T-cell (primary cell): ENCODE results near the gene H6PD. TPM values are rescaled to one million over a fixed set of nuclear protein-coding genes. Genes with fewer than 3 reads are reported as not detected.

Experiments used
- ATAC-seq, 4 experiments: fragments of 200-7000 bp in 3 of 4; fragments of 150-1000 bp in 1 of 4; cut with Tn5 transposase; replicated peaks in 1 of 4; 1 replicate in 3 of 4; 2 replicates in 1 of 4; pipeline ENCODE4 v1.10.0; 2021; ENCODE audit warnings: moderate library complexity in 3 of 4, mild to moderate bottlenecking in 2 of 4, moderate number of reproducible peaks in 1 of 4
- CTCF ChIA-PET, 2 donors: fragments of 300-600 bp; sonication (Branson Sonifier 250); formaldehyde crosslinking; loops; one replicate each; lab custom pipeline; 2022; ENCODE audit warnings: antibody characterized with exemption in 2 of 2; lab: Charles Lee
- POLR2A ChIA-PET, 2 donors: fragments of 300-600 bp; sonication (Branson Sonifier 250); formaldehyde crosslinking; loops; one replicate each; lab custom pipeline; 2022; ENCODE audit warnings: antibody characterized with exemption in 2 of 2; lab: Charles Lee
- DNase-seq, 35 experiments: peaks; one replicate each; pipeline versions ENCODE4 v3.0.0 to v3.0.0-alpha.2; 2013 to 2023
- H3K27ac ChIP-seq: one replicate; pipeline ENCODE4 v1.5.1; 2013; ENCODE audit warnings: low read length
- H3K27me3 ChIP-seq, 2 experiments: replicated peaks in 1 of 2; 1 replicate in 1 of 2; 2 replicates in 1 of 2; pipeline versions ENCODE4 v1.6.1 to v1.7.0; 2013; ENCODE audit warnings: low read length in 1 of 2, mixed read lengths in 1 of 2; ENCODE audit not compliant: control insufficient read depth in 2 of 2, insufficient read depth in 2 of 2; ENCODE audit errors: extremely low read depth in 1 of 2
- H3K36me3 ChIP-seq, 2 donors: 1 replicate in 1 of 2; 2 replicates in 1 of 2; pipeline versions ENCODE4 v1.6.1 to v1.7.0; 2013; ENCODE audit warnings: low read length in 1 of 2; ENCODE audit not compliant: control insufficient read depth in 2 of 2, insufficient read depth in 1 of 2; ENCODE audit errors: extremely low read depth in 1 of 2
- H3K4me1 ChIP-seq, 2 experiments: 1 replicate in 1 of 2; 2 replicates in 1 of 2; pipeline versions ENCODE4 v1.6.1 to v1.7.0; 2013; ENCODE audit warnings: low read length in 2 of 2, mixed read lengths in 1 of 2; ENCODE audit not compliant: insufficient read depth in 2 of 2, control insufficient read depth in 1 of 2; ENCODE audit errors: extremely low read depth in 1 of 2
- H3K4me3 ChIP-seq, 2 donors: 1 replicate in 1 of 2; 2 replicates in 1 of 2; pipeline versions ENCODE4 v1.5.1 to v1.7.0; 2013; ENCODE audit warnings: mild to moderate bottlenecking in 2 of 2, low read length in 1 of 2, moderate library complexity in 1 of 2; ENCODE audit not compliant: control insufficient read depth in 1 of 2; ENCODE audit errors: extremely low read depth in 1 of 2
- H3K9me3 ChIP-seq: 2 replicates; pipeline ENCODE4 v1.7.0; 2013
- H3K27ac Mint-ChIP-seq, 2 donors: one replicate each; pipeline ENCODE4 v1.8.0; 2020 to 2021; ENCODE audit warnings: mild to moderate bottlenecking in 2 of 2, mixed read lengths in 2 of 2
- H3K27me3 Mint-ChIP-seq, 2 donors: one replicate each; pipeline ENCODE4 v1.8.0; 2021 to 2022; ENCODE audit warnings: mixed read lengths in 2 of 2
- H3K36me3 Mint-ChIP-seq: one replicate; pipeline ENCODE4 v1.8.0; 2021; ENCODE audit warnings: mixed read lengths
- H3K4me1 Mint-ChIP-seq, 3 donors: one replicate each; pipeline ENCODE4 v1.8.0; 2020 to 2022; ENCODE audit warnings: mixed read lengths in 3 of 3, mild to moderate bottlenecking in 1 of 3
- H3K4me3 Mint-ChIP-seq, 3 donors: one replicate each; pipeline ENCODE4 v1.8.0; 2020 to 2022; ENCODE audit warnings: mild to moderate bottlenecking in 3 of 3, mixed read lengths in 3 of 3, moderate library complexity in 3 of 3
- H3K9me3 Mint-ChIP-seq, 3 donors: one replicate each; pipeline ENCODE4 v1.8.0; 2020 to 2022; ENCODE audit warnings: mixed read lengths in 3 of 3
- WGBS: methylation state at CpG from one replicate; pipeline ENCODE4 v1.1.5; 2013; ENCODE audit warnings: missing lambda C conversion rate; ENCODE audit not compliant: insufficient coverage; 5-methylcytosine and 5-hydroxymethylcytosine counted together
- total RNA-seq, 35 experiments: library from RNA in 6 of 35; stranded (reverse) in 6 of 35; fragments of 120-200 nt in 1 of 35; gene quantifications; one replicate each; pipeline versions ENCODE4 v1.2.1 to v1.2.4 and lab custom pipeline; 2013 to 2026

Gene H6PD
- total RNA-seq, 5 donors from 2014 or later (not counting 1 experiment from before 2014, with no cell fraction given): 17.6 to 26.5 (median 23.9) TPM

DNA sequence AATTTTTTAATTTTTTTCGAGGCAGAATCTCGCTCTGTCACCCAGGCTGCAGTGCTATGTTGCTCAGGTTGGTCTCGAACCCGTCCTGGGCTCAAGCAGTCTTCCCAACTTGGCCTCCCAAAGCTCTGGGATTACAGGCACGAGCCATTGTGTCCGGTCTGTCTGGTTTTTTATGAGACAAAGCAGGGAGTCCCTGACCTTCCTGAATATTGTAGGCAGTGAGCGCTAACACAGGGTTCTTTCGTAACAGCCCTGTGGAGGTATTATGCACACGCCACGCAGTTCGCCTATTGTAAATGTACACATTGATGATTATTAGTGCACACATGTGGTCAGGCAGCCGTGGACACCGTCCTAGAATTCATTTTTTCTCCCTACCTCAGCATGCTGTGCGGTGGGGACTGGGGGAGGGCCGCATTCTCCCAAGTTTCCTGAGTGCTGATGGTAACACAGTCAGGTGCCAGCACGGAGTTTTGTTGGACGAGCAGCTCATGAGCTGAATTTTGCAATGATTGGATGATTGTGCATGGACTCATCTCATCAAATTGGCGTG is 77.7 kb downstream of the H6PD start:
- no peak overlapping the region for H3K27ac Mint-ChIP-seq
- POLR2A ChIA-PET: no interaction called here

DNA sequence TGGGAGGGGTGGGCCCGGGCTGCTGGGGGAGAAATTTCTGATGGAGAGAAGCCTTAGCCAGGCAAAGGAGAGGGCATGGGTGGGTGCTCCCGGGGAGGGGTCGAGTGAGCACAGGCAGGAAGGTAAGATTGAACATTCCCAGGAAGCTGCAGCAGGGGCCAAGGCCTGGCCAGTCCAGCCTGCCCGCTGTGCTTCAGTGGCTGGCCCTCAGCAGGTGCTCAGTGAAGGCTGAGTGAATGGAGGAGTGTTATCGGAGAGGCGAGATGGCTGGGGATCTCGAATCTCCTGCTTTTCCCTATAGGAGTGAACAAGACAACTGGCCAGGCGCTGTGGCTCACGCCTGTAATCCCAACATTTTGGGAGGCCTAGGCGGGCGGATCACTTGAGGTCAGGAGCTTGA is 79.0 kb downstream of the H6PD start:
- Mint-ChIP-seq H3K27me3 (no peaks in the 10 kb centered on the region), H3K9me3 (no peaks in the 10 kb centered on the region), H3K4me3 (no peak overlapping the region), H3K36me3 (no peaks in the 10 kb centered on the region), H3K4me1 (peaks cover 23 to 30% (median 26%) of the 10 kb centered on the region in 3 donors), H3K27ac (no peak overlapping the region)
- 92% methylated on average over 7 of the region's 11 CpGs for WGBS
- Histone ChIP-seq H3K36me3 (no peaks in the 10 kb centered on the region), H3K9me3 (no peaks in the 10 kb centered on the region), H3K27ac (no peak overlapping the region), H3K4me1 (peaks cover 0 to 24% of the 10 kb centered on the region in 2 experiments), H3K27me3 (peaks cover 0 to 8% of the 10 kb centered on the region in 2 experiments), H3K4me3 (no peak overlapping the region)
- no peak for ATAC-seq
- ChIA-PET CTCF (no interaction called here), POLR2A (no interaction called here)
- DNase-seq: no peak

More for the DNA sequence above, 77.7 kb downstream of the H6PD start:
- peaks cover 19 to 31% (median 27%) of the 10 kb centered on the region in 3 donors for H3K4me1 Mint-ChIP-seq
- no peak overlapping the region for H3K4me3 ChIP-seq
- no peak overlapping the region for H3K4me3 Mint-ChIP-seq
- WGBS: 83% methylated on average over 9 of the region's 18 CpGs
- ATAC-seq (no peak), DNase-seq (no peak)
- peaks cover 2 to 13% of the 10 kb centered on the region in 2 experiments for H3K4me1 ChIP-seq
- peaks cover 0 to 4% of the 10 kb centered on the region in 2 experiments for H3K27me3 ChIP-seq
- peaks cover 0 to 3% of the 10 kb centered on the region in 2 donors for H3K36me3 ChIP-seq
- no peaks in the 10 kb centered on the region for H3K9me3 Mint-ChIP-seq
- no peaks in the 10 kb centered on the region for H3K36me3 Mint-ChIP-seq
- no peaks in the 10 kb centered on the region for H3K9me3 ChIP-seq
- no peaks in the 10 kb centered on the region for H3K27me3 Mint-ChIP-seq
- CTCF ChIA-PET: no interaction called here
- no peak overlapping the region for H3K27ac ChIP-seq

DNA sequence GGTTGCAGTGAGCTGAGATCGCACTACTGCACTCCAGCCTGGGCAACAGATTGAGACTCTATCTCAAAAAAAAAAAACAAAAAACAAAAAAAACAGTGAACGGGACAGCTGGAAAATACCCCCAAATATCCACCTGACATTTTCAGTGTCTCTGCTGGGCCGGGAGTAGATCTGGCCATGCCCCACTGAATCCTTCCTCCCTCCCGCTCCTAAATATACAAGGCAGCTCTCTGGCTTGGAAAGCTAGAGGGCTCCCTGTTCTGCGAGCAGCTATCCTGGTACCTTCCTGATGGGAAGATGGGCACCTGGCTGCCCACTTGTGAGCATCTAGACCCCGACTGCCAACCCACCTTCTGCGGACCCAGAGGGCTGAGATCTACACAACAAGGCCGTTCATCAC is 79.5 kb downstream of the H6PD start:
- H3K27ac ChIP-seq: no peak overlapping the region
- H3K4me3 ChIP-seq: no peak overlapping the region
- Mint-ChIP-seq H3K27ac (no peak overlapping the region), H3K4me1 (peaks cover 21 to 30% (median 23%) of the 10 kb centered on the region in 3 donors), H3K36me3 (no peaks in the 10 kb centered on the region), H3K27me3 (no peaks in the 10 kb centered on the region), H3K4me3 (no peak overlapping the region), H3K9me3 (no peaks in the 10 kb centered on the region)
- H3K4me1 ChIP-seq: peaks cover 0 to 24% of the 10 kb centered on the region in 2 experiments
- ChIA-PET CTCF (no interaction called here), POLR2A (no interaction called here)
- peaks cover 0 to 6% of the 10 kb centered on the region in 2 experiments for H3K27me3 ChIP-seq
- H3K36me3 ChIP-seq: no peaks in the 10 kb centered on the region
- 90% methylated on average over 6 of the region's 8 CpGs for WGBS
- DNase-seq (no peak), ATAC-seq (no peak)
- no peaks in the 10 kb centered on the region for H3K9me3 ChIP-seq

DNA sequence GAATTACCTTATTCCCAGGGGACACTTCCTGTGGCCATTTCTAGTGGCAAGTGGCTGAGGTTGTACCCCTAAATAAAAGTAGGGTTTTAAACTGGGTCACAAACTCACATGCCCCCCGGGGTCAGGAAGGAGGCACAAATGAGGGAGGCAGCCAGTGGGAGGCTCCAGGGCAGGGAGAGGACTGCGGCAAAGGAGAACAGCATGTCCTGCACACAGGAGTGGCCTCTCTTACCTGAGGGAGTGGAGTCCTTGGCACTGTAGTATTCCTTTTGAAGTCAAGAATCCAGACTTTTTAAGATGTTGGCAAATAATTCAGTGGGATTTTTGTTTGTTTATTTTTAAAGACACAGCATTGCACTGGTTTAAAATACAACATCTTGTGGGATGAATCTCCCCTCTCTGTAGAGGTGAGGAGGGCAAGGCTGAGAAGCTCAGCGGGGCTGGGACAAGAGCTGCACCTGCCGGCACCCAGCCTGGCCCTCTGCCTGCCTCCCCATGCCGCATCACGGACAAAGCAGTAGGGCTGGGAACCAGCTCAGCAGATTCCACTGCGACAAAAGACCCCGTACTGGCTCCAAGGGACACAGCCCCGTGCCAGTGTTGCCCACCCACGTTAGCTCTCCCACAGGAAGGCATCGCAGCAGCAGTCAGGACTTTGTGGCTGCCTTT is 80.3 kb downstream of the H6PD start:
- Histone ChIP-seq H3K9me3 (no peaks in the 10 kb centered on the region), H3K27ac (no peak overlapping the region), H3K4me1 (peaks cover 0 to 24% of the 10 kb centered on the region in 2 experiments), H3K27me3 (peaks cover 0 to 6% of the 10 kb centered on the region in 2 experiments), H3K4me3 (no peak overlapping the region), H3K36me3 (no peaks in the 10 kb centered on the region)
- no peak for DNase-seq
- Mint-ChIP-seq H3K9me3 (no peaks in the 10 kb centered on the region), H3K4me3 (no peak overlapping the region), H3K36me3 (no peaks in the 10 kb centered on the region), H3K27me3 (no peaks in the 10 kb centered on the region), H3K4me1 (peaks cover 21 to 30% (median 23%) of the 10 kb centered on the region in 3 donors), H3K27ac (no peak overlapping the region)
- CTCF ChIA-PET: no interaction called here
- ATAC-seq: no peak
- POLR2A ChIA-PET: no interaction called here
- 39% methylated on average over 8 of the region's 11 CpGs for WGBS

DNA sequence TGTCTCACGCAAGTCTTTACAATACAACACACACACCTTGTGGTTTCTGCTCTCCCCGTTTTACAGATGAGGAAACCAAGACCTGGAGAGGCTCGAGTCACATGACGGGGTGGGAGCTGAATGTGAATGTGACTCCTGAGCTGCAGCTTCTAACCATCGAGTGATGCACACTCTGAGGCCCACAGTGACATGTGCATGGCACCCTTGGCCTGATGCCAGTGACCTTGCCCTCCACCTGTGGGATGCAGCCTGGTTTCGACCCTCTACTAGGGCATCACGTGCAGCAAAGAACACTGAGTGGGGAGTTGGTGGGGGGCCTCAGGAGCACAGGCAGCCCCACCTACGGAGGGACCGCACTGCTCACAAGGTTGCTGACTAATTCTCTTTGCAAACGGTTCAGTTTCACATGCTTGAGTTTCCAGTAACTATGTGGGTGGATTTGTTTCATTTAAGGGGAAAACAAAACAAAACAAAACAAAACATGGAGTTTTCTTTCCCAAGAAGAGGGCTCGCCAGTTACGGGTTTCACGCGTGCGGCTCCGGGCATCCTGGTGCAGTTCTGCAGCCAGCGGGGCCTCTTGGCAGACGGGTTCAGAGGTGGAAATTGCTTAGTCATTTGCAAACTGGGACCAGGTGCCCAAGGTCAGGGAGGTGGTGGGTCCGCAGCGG is 81.0 kb downstream of the H6PD start:
- WGBS: 21% methylated on average over 12 of the region's 20 CpGs
- Histone ChIP-seq H3K4me3 (no peak overlapping the region), H3K27ac (no peak overlapping the region), H3K9me3 (no peaks in the 10 kb centered on the region), H3K36me3 (peaks cover 0 to 1% of the 10 kb centered on the region in 2 donors), H3K4me1 (peaks cover 0 to 24% of the 10 kb centered on the region in 2 experiments), H3K27me3 (peaks cover 0 to 9% of the 10 kb centered on the region in 2 experiments)
- no peaks in the 10 kb centered on the region for H3K9me3 Mint-ChIP-seq
- H3K27me3 Mint-ChIP-seq: no peaks in the 10 kb centered on the region
- ChIA-PET POLR2A (no interaction called here), CTCF (no interaction called here)
- H3K27ac Mint-ChIP-seq: no peak overlapping the region
- peak in 1 of 35 experiments; percentile 13 for DNase-seq
- ATAC-seq: peak in 1 of 4 experiments; percentile 12
- H3K4me1 Mint-ChIP-seq: peaks cover 21 to 31% (median 23%) of the 10 kb centered on the region in 3 donors
- H3K4me3 Mint-ChIP-seq: peak overlapping the region in 1 of 3 donors; percentile 17
- H3K36me3 Mint-ChIP-seq: no peaks in the 10 kb centered on the region

DNA sequence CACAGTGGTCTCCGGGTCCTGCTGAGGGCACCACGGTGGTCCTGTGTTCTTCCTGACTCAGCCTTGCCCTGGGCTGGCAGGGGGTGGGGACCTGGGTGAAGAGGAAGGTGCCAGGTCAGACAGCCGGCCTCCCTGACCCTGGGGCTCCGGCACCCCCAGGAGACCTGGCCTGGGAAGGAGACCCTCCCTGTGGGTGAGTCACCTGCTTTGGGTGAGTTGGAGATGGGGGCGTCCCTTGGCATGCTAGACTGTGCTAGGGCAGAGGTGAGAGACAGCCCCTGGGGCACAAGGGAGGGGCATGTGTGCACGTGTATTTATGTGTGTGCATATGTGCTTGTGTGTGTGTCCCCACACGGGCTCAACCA is 81.5 kb downstream of the H6PD start:
- ChIA-PET POLR2A (no interaction called here), CTCF (no interaction called here)
- Histone ChIP-seq H3K27me3 (peaks cover 0 to 9% of the 10 kb centered on the region in 2 experiments), H3K27ac (no peak overlapping the region), H3K4me3 (no peak overlapping the region), H3K36me3 (peaks cover 0 to 2% of the 10 kb centered on the region in 2 donors), H3K9me3 (no peaks in the 10 kb centered on the region), H3K4me1 (peaks cover 0 to 24% of the 10 kb centered on the region in 2 experiments)
- Mint-ChIP-seq H3K27ac (no peak overlapping the region), H3K36me3 (no peaks in the 10 kb centered on the region), H3K4me1 (peaks cover 21 to 31% (median 23%) of the 10 kb centered on the region in 3 donors), H3K27me3 (no peaks in the 10 kb centered on the region), H3K9me3 (no peaks in the 10 kb centered on the region), H3K4me3 (no peak overlapping the region)
- ATAC-seq: no peak
- 41% methylated on average over 7 of the region's 7 CpGs for WGBS
- no peak for DNase-seq
